AG04450 (cell line): ENCODE data around the gene FMO2. TPM values are rescaled to one million over a fixed set of nuclear protein-coding genes. Genes with fewer than 3 reads are reported as not detected.

Experiments used
- CTCF ChIA-PET: fragments of 300-600, 350-600 bp; formaldehyde crosslinking; extraction: SDS; loops from one replicate; lab custom pipeline; 2022; ENCODE audit warnings: antibody characterized with exemption, inconsistent platforms; lab: Charles Lee
- POLR2A ChIA-PET: fragments of 350-600 bp; formaldehyde crosslinking; extraction: SDS; loops from one replicate; lab custom pipeline; 2021; ENCODE audit warnings: antibody characterized with exemption, inconsistent platforms; lab: Yijun Ruan, JAX
- DNase-seq: peaks from one replicate; pipeline ENCODE4 v3.0.0-alpha.2; 2011; ENCODE audit warnings: low read depth, low spot score
- H3K27ac ChIP-seq: one replicate; pipeline ENCODE4 v1.5.1; 2012; ENCODE audit warnings: low read depth, low read length, control low read depth
- H3K27me3 ChIP-seq: one replicate; pipeline ENCODE4 v1.6.0; 2012; ENCODE audit warnings: low read length; ENCODE audit not compliant: control insufficient read depth, insufficient read depth
- H3K4me3 ChIP-seq: 2 replicates; pipeline ENCODE4 v1.5.1; 2011; ENCODE audit warnings: mild to moderate bottlenecking, low read depth, low read length, control low read depth
- H3K9me3 ChIP-seq: 2 replicates; pipeline ENCODE4 v1.5.1; 2012; ENCODE audit warnings: low read length; ENCODE audit not compliant: control insufficient read depth, insufficient read depth
- CTCF ChIP-seq: IDR thresholded peaks from 2 replicates; pipeline ENCODE4 v1.5.1; 2011; ENCODE audit warnings: low read depth, low read length, control low read depth, inconsistent platforms
- polyA minus RNA-seq: library from RNA; depleted of rRNA, polyadenylated mRNA; stranded (reverse); fragments of >200 nt; gene quantifications from 2 replicates; pipeline ENCODE4 v1.2.3, GENCODE V29; 2011; rRNA and poly(A)+ RNA removed
- polyA plus RNA-seq: library from polyadenylated mRNA; depleted of rRNA; stranded (reverse); fragments of >200 nt; gene quantifications from 2 replicates; pipeline ENCODE4 v1.2.3, GENCODE V29; 2011; rRNA removed

Gene FMO2
- 2.0 and 2.6 TPM in 2 replicates for polyA plus RNA-seq
- polyA minus RNA-seq, result 2.1 and 2.3 TPM in 2 replicates

DNA sequence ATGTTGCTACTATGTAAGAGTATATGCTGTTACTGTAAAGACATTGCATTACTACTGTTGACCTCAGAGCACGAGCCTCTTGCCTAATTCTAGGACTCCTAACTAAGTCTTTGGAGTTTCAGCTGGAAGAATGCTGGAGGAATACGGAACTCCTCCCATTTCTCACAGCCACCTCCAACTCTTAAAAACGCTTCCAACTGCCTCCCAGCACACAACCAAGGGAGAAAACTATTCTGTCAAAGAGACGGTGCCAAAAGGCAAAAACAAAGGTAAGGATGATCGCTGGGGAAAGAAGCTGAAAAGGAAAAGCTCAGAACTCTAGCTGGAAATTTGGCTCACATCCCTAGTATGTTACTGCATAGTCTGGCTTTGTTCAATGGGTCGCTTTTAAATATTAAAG, at the start of gene FMO2:
FMO2 (plus strand) TSS at position 210 of the 400 bp plus-strand sequence. CDS start 414 bp downstream, outside the sequence.
- ChIA-PET POLR2A (no interaction called here), CTCF (interaction anchor here (0.8 to 3.4 kb wide), 5 partner anchors 37 to 218 kb away, joined by 3 to 35 read pairs (median 13); no protein-coding TSS in a partner anchor)
- Histone ChIP-seq H3K27ac (no peak within 1 kb of the TSS), H3K27me3 (no peaks in the 10 kb centered on the region), H3K9me3 (no peaks in the 10 kb centered on the region), H3K4me3 (no peak within 1 kb of the TSS; the same call in 1 of the 2 replicates)
- no peak for TF ChIP-seq CTCF
- DNase-seq, result no peak

DNA sequence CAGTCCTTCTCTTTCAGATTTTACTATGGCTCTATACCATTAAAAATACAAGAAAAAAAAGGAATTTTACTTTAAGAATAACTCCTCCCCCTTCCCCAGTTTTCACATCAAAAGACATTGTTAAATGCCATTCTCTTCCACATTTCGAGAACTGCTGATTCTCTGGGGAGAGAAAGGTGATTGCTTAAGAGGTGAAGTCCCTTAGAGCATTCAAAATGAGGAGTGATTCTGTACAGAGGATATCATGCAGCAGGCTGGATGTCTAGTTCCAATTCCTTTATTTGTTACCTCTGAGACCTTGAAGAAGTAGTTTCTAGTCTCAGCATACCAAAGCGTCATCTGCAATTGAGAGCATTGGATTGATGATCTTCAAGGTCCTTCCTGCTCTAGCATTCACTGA, 47.5 kb upstream of the FMO2 start:
- CTCF ChIA-PET, result no interaction called here
- TF ChIP-seq CTCF, result no peak
- POLR2A ChIA-PET, result no interaction called here

GRCh38 chr1:171138980-171139379, 46.1 kb upstream of the FMO2 start:
- ChIA-PET POLR2A (no interaction called here), CTCF (no interaction called here)
- H3K27me3 ChIP-seq, result no peaks in the 10 kb centered on the region
- TF ChIP-seq CTCF, result no peak
- no peak overlapping the region for H3K27ac ChIP-seq
- no peak for DNase-seq
- H3K4me3 ChIP-seq, result no peak overlapping the region
- H3K9me3 ChIP-seq, result no peaks in the 10 kb centered on the region

More for the DNA sequence above, 47.5 kb upstream of the FMO2 start:
- Histone ChIP-seq H3K9me3 (no peaks in the 10 kb centered on the region), H3K27ac (no peak overlapping the region), H3K4me3 (no peak overlapping the region), H3K27me3 (no peaks in the 10 kb centered on the region)
- no peak for DNase-seq

GRCh38 chr1:171139890-171140289, 45.2 kb upstream of the FMO2 start:
- H3K9me3 ChIP-seq, result no peaks in the 10 kb centered on the region
- no peak overlapping the region for H3K4me3 ChIP-seq
- CTCF ChIA-PET, result no interaction called here
- H3K27me3 ChIP-seq, result no peaks in the 10 kb centered on the region
- TF ChIP-seq CTCF, result no peak
- POLR2A ChIA-PET, result no interaction called here
- no peak overlapping the region for H3K27ac ChIP-seq
- DNase-seq, result no peak

DNA sequence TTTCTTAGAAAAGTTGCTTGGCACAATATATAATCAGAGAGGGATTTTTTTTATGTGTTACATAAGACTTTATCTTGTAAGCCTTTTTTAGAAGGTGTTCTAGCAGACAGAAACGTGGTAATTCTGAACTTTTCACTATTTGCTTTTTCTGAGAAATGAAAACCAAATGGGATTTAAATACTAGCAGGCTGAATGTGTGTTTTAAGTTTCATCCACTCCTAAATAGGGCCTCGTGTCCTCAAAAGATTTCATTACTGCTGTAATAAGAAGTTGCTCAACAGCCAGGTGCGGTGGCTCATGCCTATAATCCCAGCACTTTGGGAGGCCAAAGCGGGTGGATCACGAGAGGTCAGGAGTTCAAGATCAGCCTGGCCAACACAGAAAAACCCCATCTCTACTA, 44.7 kb upstream of the FMO2 start:
- no peak overlapping the region for H3K4me3 ChIP-seq
- no peak for DNase-seq
- H3K9me3 ChIP-seq, result no peaks in the 10 kb centered on the region
- ChIA-PET CTCF (interaction anchor here (2.9 to 4.0 kb wide), 2 partner anchors 59 to 86 kb away, joined by 21 to 22 read pairs; no protein-coding TSS in a partner anchor), POLR2A (no interaction called here)
- no peak for TF ChIP-seq CTCF
- no peaks in the 10 kb centered on the region for H3K27me3 ChIP-seq
- H3K27ac ChIP-seq, result no peak overlapping the region
